GM12873 (cell line): Measurements from ENCODE around the gene COG1.

Experiments
- TF ChIP-seq, protein P1 (sequence below): IDR thresholded peaks from 2 replicates; pipeline ENCODE4 v1.5.1; 2012; ENCODE audit warnings: low read depth, mild to moderate bottlenecking, moderate library complexity, low read length, control low read depth; ENCODE audit not compliant: insufficient read depth; ENCODE audit errors: missing control alignments

The COG1 gene

DNA sequence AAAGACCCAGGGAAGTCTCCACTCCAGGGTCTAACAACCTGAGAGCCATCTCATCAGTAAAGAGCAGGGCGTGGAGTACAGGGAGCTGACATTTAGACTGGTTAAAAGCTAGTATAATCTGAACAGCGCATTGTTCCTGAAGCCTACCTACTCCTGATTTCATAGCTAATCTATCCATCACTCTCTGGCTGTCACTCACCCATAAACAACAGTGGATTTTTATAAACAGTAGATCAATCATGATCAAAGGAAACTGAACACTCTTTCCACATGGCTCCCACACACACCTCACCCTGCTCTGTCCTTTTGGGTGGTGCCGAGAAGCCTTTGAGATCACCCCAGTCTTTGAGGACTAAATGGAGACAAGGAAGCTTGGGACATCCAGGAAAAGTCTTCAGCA, 13.0 kb upstream of the COG1 start:
- TF ChIP-seq, protein P1, sequence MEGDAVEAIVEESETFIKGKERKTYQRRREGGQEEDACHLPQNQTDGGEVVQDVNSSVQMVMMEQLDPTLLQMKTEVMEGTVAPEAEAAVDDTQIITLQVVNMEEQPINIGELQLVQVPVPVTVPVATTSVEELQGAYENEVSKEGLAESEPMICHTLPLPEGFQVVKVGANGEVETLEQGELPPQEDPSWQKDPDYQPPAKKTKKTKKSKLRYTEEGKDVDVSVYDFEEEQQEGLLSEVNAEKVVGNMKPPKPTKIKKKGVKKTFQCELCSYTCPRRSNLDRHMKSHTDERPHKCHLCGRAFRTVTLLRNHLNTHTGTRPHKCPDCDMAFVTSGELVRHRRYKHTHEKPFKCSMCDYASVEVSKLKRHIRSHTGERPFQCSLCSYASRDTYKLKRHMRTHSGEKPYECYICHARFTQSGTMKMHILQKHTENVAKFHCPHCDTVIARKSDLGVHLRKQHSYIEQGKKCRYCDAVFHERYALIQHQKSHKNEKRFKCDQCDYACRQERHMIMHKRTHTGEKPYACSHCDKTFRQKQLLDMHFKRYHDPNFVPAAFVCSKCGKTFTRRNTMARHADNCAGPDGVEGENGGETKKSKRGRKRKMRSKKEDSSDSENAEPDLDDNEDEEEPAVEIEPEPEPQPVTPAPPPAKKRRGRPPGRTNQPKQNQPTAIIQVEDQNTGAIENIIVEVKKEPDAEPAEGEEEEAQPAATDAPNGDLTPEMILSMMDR, result no peak

DNA sequence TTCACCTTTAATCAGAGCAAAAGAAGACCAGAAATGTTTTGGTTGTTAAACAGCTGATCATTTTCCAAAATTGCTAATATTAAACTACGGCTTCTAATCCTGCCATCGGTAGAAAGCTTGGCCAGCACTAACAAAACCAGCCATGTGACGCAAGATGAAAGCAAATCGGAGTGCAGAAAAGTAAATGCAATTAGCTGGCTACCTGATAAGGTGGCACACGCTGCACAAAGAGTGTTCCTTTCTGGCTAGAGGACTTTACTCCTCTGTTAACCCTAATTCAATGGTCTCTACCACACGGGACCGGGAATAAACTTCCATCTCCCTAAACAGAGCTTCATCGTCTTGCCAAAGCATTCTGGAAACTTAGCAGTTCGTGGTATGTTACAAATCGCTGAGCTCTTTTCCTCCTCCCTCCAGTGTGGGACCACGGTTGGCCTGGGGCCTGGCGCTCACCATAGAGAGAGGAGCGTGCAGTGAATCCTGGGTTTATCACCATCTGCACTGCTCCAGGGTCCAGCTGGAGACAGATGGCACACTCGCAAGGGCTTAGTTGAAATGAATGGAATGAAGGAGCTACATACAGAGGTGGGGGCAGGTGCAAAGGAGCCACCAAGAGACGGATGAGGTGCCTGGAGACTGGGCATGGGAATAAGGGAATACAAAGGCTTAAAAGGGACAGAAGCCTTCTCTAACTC, 10.1 kb upstream of the COG1 start:
- TF ChIP-seq, protein P1, result no peak

DNA sequence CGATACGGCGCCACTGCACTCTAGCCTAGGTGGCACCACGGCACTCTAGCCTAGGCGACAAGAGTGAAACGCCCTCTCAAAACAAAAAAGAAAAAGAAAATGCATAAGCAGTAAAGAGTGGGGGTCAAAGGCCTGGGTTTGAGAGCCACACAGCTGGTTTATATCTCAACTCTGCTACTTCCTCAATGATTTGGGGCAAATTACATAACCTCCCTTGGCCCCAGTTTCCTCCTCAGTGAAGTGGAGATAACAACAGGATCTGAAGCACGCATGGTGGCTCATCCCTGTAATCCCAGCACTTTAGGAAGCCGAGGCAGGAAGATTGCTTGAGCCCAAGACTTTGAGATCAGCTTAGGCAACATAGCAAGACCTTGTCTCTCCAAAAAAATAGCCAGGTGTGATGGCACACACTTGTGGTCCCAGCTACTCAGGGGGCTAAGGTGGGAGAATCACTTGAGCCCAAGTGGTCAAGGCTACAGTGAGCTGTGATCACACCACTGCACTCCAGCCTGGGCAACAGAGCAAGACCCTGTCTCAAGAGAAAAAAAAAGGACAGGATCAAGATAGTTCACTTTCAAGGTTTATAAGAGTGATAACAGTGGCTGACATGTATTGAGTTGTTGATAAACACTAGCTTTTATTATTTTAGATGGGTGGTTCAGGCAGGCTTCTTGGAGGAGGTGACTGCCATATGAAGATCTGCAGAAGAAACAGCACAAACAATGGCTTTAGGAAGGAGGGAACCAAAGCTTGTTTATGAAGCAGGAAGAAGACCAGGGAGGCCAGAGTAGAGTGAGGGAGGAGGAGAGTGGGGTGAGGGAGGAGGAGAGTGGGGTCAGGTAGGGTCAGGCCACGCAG, 8.5 kb upstream of the COG1 start:
- TF ChIP-seq, protein P1, result no peak

DNA sequence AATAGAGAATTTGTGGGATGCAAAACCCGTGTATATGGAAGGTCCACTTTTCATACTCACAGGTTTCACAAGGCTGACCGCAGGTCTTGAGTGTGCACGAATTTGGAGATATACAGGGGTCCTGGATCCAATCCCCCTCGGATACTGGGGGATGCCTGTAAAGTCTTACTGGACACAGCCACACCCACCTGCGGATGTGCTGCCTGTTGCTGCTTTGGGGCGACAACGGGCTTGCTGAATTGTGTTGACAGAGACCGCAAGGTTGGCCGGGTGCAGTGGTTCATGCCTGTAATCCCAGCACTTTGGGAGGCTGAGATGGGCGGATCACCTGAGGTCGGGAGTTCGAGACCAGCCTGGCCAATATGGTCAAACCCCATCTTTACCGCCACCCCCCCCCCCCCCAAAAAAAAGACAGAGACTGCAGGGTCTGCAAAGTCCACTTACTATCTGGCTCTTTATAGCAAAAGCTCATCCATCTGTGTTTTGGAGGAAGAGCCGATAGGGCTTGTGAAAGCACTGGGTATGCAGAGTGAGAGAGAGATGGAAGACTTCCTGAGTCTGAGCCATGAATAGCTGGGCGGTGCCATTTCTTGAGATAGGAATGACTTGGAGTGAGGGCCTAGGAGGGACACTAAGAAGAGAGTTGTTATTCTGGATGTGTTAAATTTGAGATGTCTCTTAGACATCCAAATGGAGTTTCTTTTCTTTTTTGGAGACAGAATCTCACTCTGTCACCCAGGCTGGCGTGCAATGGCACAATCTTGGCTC, 6.4 kb upstream of the COG1 start:
- TF ChIP-seq, protein P1, result no peak

DNA sequence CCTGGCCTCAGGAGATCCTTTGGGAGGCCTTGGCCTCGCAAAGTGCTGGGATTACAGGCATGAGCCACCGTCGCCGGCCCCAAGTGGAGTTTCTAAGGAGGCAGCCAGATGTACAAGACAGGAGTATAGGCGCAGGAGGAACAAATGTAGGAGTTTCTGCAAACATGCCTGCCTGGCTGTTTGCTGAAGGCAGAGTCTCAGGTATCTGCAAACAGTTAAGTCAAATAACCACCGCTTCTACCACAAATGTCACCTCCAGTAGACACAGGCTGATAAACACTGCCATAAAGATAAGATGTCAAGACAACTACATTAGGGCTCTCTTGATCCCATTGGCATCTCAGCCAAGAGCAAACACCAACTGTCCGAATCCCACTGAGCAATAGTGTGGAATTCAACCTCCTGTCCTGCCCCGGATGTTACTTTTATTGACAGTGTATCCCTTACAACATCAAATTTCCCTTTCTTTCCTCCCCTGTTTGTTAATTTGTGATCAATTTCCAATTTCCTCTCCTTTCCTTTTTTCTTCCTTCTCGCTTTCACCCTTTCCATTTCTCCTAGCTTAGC, 5.6 kb upstream of the COG1 start:
- TF ChIP-seq, protein P1, result no peak

DNA sequence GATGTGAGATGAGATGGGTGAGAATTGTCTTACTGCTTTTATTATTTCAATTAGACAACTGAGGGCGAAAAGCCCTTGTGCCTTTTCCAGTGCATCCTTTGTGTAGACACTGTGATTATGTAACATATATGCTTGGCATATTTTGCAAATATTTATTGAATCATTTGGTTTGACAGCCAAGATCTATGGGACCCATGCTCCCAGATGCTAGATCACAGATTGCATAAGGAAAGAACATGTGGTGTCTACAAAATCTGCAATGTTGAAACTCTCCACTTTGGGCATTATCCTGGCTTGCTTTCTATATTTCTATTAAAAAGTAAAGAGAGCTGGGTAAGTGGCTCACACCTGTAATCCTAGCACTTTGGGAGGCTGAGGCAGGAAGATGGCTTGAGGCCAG, 4.8 kb upstream of the COG1 start:
- TF ChIP-seq, protein P1, result no peak
